Mucosa of gallbladder (tissue), 1 donor: ENCODE data around the gene SMCO1. TPM values are rescaled to one million over a fixed set of nuclear protein-coding genes. Genes with fewer than 3 reads are reported as not detected.
"Not testable (repeated sequence)": the region's sequence is repeated elsewhere in the genome, so short reads cannot be mapped to it uniquely, and the experiment has no call there.

Experiments used
- DNase-seq: peaks from one replicate; pipeline ENCODE4 v3.0.0-alpha.2; 2020; ENCODE audit warnings: low spot score
- total RNA-seq: library from RNA; stranded (reverse); gene quantifications from one replicate; pipeline ENCODE4 v1.2.1, GENCODE V29; 2021
- donor health status: DM: no; HTN: no; CAD: no.

Gene SMCO1
- total RNA-seq, 1 donor from 2014 or later, result not detected

DNA sequence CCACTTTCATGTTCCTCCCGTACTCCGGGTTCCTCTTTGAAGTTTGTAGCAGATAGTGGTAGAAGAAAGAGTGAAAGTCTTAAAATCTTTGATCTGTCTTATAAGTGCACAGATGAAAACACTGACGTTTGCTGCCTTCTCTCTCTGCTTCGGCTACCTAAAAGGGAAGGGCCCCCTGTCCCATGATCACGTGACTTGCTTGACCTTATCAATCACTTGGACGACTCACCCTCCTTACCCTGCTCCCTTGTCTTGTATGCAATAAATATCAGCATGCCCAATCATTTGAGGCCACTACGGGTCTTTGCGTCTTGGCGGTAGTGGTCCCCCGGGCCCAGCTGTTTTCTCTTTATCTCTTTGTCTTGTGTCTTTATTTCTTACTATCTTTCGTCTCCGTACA lies 6.1 kb upstream of the SMCO1 start:
- not testable (repeated sequence) for DNase-seq

- DNase-seq, result no peak
Measured at GRCh38 chr3:196519718-196520082, 4.6 kb upstream of the SMCO1 start.

DNA sequence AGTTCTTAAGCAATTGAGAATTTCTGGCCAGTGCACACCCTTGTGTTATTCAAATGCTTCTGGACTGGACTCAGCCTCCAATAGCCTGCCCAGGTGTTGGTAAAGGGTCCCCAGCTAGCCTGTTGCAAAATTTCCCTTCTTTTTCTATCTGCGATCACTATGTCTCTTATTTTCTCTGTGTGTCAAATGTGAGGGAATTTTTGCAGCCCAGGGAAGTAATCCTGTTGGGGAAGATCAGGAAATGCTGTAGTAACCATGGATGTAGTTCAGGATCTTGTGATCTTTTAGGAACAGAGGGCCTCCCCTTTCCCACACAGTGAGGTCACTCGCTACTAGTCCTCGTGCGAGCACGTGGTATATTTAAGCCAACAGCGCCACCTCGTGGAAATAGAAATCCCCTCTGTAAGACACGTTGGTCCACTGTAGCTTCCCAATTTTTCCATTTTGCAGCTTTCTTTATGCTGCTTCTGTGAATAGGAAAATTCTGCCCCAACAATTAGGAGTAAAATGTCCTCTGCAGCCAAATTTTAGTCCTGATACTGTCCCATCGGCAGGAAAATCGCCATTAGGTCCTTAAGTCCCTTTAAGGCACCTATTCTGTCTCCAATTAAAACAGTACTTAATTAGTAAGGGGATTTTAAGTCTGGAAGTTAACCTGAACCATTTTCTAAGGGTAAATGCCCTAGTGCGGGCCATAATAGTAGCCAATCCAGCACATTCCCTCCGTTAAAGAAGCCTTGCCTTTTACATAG lies 4.0 kb upstream of the SMCO1 start:
- peak; percentile 51 for DNase-seq

GRCh38 chr3:196517919-196518318 lies 2.8 kb upstream of the SMCO1 start:
- DNase-seq, result no peak

GRCh38 chr3:196517162-196517800 lies 2.1 kb upstream of the SMCO1 start:
- no peak for DNase-seq

DNA sequence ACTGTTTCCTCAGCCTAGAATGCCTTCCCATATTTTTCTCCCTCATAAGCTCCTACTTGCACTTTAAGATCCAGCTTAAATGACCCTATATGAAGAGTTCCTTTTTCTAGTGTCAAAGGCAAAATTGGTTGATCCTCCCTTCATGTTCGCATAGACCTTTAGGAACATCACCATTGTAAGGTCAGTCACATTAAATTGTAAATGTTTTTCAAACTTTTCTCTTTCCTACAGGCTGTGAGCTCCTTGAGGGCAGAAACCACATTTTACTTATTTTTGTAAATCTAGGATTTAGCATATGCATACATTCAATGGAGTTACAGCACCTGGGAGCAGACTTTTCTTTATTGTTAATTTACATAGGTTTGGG lies 813 bp downstream of the SMCO1 start:
- DNase-seq, result no peak

DNA sequence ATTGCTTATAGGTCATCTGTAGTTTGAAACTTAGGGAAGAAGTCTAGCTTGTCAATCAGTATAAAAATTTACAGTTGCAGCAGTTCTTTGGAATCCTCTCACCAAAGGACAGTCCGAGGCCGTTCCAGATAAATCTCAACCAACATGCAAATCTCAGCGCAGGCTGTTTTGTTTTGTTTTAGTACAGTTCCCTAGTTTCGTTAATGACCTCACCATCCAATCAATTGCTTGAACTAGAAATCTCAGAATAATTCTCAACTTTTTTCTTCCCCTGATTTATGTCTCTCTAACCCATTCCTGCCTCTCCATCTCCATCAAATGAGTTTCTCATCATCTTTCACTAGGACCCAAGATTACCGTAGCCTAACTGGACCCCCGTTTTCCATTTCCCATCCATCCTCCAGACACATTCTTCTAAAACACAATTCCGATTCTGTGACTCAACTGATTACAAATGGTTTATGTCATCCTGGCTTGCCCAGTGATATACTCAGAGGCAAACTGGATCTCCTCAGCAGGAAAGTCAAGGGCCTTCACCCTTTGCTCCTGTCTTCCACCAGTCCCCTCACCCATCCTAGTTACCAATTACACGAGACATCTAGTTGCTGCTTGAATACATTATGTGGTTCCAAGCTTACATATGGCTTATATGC lies 1.3 kb downstream of the SMCO1 start:
- DNase-seq, result no peak

DNA sequence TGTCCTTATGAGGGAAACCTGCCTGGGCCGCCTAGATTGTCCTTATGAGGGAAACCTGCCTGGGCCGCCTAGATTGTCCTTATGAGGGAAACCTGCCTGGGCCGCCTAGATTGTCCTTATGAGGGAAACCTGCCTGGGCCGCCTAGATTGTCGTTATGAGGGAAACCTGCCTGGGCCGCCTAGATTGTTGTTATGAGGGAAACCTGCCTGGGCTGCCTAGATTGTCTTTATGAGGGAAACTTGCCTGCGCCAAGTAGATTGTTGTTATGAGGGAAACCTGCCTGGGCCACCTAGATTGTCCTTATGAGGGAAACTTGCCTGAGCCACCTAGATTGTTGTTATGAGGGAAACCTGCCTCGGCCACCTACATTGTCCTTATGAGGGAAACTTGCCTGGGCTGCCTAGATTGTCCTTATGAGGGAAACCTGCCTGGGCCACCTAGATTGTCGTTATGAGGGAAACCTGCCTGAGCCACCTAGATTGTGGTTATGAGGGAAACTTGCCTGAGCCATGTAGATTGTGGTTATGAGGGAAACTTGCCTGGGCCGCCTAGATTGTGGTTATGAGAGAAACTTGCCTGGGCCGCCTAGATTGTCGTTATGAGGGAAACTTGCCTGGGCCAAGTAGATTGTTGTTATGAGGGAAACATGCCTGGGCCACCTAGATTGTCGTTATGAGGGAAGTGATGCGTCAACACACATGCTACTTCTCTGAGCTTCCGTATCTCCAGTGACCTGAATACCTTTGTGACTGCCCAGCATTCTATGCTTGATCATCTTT lies 3.3 kb downstream of the SMCO1 start:
- DNase-seq, result not testable (repeated sequence)

DNA sequence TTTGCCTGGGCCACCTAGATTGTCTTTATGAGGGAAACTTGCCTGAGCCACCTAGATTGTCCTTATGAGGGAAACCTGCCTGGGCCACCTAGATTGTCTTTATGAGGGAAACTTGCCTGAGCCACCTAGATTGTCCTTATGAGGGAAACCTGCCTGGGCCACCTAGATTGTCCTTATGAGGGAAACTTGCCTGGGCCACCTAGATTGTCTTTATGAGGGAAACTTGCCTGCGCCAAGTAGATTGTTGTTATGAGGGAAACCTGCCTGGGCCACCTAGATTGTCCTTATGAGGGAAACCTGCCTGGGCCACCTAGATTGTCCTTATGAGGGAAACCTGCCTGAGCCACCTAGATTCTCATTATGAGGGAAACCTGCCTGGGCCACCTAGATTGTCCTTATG lies 4.0 kb downstream of the SMCO1 start:
- not testable (repeated sequence) for DNase-seq

DNA sequence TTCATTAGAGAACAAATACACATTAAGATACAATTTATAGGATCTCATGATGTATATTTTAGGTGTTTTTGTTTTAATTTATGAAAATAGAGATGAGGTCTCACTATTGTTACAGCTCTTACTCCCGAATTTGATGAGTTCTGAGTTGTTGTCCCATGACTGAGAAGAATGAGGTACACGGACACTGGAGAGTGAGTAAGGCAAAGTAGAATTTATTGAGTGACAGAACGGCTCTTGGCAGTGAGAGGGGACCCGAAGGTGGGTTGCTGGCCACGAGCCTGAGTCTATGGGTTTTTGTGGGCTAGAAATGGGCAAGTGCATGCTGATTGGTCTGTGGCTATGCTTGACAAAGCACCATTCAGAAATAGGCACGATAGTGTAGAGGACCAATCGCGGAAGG lies 8.5 kb downstream of the SMCO1 start:
- no peak for DNase-seq

DNA sequence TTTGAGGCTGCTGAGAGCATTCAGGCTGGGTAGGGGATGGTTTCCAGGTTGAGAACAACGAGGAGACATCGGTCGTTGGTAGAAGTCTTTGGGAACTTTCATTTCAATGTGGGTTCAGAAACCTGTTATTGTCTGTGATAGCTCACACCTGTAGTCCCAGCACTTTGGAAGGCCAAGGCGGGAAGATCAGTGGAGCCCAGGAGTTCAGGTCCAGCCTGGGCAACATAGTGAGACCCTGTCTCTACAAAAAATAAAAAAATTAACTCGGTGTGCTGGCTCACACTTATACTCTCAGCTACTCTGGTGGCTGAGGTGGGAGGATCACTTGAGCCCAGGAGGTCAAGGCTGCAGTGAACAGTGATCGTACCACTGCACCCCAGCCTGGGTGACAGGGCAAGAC lies 10.6 kb downstream of the SMCO1 start:
- DNase-seq, result no peak

DNA sequence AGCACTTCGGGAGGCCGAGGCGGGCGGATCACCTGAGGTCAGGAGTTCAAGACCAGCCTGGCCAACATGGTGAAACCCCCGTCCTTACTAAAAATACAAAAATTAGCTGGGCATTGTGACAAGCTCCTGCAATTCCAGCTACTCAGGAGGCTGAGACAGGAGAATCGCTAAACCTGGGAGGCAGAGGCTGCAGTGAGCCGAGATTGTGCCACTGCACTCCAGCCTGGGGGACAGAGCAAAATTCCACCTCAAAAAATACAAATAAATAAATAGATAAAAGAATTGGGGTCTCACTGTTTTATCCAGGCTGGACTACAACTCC lies 11.1 kb downstream of the SMCO1 start:
- not testable (repeated sequence) for DNase-seq

GRCh38 chr3:196503196-196504076 lies 11.7 kb downstream of the SMCO1 start, which contains the start of gene RNF168:
TSS of gene RNF168 (minus strand) at chr3:196503768. CDS start at chr3:196503173, 595 bp downstream.
- peak; percentile 95 for DNase-seq

GRCh38 chr3:196502775-196503195 lies 12.4 kb downstream of the SMCO1 start:
- DNase-seq, result peak; percentile 30

GRCh38 chr3:196501316-196502044 lies 13.7 kb downstream of the SMCO1 start:
- DNase-seq, result no peak

- no peak for DNase-seq
Measured at GRCh38 chr3:196499807-196500524, 15.2 kb downstream of the SMCO1 start.

- no peak for DNase-seq
Measured at GRCh38 chr3:196499061-196499460, 16.1 kb downstream of the SMCO1 start.

GRCh38 chr3:196498297-196498696 lies 16.8 kb downstream of the SMCO1 start:
- DNase-seq, result no peak

GRCh38 chr3:196496183-196496582 lies 19.0 kb downstream of the SMCO1 start:
- no peak for DNase-seq

GRCh38 chr3:196493292-196493691 lies 21.9 kb downstream of the SMCO1 start:
- no peak for DNase-seq
